Right renal pelvis (tissue), 4 donors: ENCODE measurements around the gene C8G. TPM values are rescaled to one million over a fixed set of nuclear protein-coding genes. Genes with fewer than 3 reads are reported as not detected.

ENCODE experiments used
- DNase-seq, 4 donors: peaks; one replicate each; pipeline ENCODE4 v3.0.0-alpha.2; 2013; ENCODE audit warnings: low read depth in 4 of 4, low spot score in 3 of 4, missing footprints in 1 of 4
- polyA plus RNA-seq, 4 donors: library from polyadenylated mRNA; unstranded; fragments of 120-200 nt; gene quantifications; one replicate each; pipeline ENCODE4 v1.2.1, GENCODE V29; 2013; ENCODE audit not compliant: insufficient read length in 4 of 4

The C8G gene
- 1 to 10 TPM in 2 of 4 donors, under 1 TPM in 2; 0.36 to 1.1 (median 0.90) TPM for polyA plus RNA-seq

DNA sequence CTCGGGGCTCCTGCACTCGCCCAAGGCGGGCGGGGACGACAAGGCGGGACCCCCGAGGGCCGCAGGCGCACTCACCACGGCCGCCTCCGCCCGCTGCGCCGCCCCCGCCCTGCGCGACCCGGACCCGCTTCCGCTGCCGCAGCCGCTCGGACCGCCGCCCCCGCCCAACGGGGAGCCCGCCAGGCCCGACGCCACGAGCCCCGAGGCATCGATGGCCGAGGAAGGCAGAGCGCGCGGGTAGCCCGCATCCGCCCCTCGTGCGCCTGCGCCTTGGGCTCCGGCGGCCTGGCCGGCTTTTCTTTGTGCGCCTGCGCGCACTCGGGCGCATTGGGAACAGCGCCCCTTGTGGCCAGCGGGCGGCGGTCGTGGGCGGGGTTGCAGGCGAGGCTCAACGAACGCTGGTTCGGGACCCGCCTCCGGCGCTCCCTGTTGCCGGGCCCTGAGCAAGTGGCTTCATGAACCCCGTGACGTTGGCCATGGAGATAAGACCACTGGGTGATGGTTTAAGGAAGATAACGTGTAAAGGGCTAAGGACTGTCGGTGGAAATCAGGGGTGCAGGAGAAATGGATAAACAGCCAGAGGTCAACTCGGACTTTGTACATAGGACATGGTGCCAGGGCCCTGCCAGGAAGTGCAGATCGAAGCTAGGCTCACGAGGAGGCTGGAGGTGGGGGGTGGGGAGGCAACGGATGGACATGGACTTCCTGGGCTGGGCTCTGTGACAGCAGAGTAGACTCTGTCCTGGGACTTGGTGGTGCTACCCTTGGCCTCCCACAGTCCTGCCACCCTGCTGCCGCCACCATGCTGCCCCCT is at the start of gene C8G, which contains the start of gene FBXW5:
TSS of gene C8G (plus strand) at position 725 of the 814 bp plus-strand sequence. CDS start at position 803, 78 bp downstream.
TSS of gene FBXW5 (minus strand) at position 220 of the 814 bp plus-strand sequence. CDS start 655 bp downstream, outside the sequence.
- DNase-seq, result peak; percentile 88 to 91 (median 90)

DNA sequence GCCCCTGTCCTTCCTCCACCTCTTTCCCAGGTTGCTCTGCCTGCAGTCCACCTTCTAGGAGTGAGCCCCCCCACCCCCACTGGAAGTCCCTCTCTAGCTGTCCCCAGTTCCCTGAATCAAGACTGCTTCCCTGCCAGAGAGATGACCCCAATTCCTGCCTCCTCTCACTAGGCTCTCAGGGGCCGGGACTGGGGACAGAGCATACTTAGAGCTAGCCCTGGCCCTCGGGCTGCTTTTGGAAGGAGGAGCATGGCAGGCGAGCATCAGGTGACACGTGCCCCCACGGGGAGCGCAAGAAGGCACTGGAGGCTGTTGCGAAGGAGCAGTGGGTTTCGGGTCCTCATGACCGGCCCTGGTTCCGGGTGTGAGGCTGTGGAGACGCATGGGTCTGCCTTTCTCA is 49.0 kb upstream of the C8G start:
- DNase-seq, result no peak

DNA sequence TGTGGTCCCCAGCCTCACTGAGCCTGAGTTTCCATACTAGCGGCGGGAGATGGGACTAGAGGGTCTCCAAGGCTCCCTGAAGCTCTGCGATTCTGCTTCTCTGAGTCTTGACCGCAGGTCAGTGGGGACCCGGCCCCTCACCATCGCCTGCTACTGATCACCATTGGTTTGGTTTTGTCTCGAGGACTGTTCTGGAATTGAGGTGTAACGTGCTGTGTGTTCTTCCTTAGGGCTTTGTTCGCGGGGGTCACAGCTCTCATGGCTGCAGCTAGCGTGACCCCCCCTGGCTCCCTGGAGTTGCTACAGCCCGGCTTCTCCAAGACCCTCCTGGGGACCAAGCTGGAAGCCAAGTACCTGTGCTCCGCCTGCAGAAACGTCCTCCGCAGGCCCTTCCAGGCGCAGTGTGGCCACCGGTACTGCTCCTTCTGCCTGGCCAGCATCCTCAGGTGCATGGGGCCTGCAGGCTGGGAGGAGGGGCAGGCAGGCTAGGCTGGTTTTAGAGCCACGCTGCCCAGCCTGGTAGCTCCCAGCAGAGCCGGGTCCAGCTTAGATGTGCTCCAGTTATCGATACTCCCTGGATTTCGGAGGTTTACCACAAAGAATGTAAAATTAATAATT is 46.5 kb upstream of the C8G start:
- DNase-seq, result no peak

GRCh38 chr9:136899196-136899595 is 45.8 kb upstream of the C8G start:
- DNase-seq, result no peak

DNA sequence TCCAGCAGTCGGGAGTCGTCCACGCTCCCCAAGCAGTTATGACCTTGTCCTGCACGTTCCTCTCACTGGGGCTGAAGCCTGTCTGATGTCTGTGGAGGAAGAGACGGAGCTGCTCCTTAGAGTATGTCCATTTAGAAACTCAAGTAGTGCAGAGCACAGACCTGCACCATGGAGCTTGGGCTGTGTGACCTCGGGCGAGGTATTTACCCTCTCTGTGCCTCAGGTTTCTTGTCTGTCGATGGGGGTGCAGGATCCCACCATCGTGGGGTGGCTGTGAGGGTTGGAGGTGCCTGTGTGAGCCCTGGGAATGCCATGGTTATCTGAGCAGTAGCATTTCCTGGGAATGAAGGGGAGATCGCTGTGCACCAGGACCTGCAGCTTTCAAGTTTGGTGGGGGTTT is 44.5 kb upstream of the C8G start:
- no peak for DNase-seq

- no peak for DNase-seq
Measured at GRCh38 chr9:136900988-136901515, 44.0 kb upstream of the C8G start.

- DNase-seq, result no peak
Measured at GRCh38 chr9:136901516-136902258, 43.4 kb upstream of the C8G start.

DNA sequence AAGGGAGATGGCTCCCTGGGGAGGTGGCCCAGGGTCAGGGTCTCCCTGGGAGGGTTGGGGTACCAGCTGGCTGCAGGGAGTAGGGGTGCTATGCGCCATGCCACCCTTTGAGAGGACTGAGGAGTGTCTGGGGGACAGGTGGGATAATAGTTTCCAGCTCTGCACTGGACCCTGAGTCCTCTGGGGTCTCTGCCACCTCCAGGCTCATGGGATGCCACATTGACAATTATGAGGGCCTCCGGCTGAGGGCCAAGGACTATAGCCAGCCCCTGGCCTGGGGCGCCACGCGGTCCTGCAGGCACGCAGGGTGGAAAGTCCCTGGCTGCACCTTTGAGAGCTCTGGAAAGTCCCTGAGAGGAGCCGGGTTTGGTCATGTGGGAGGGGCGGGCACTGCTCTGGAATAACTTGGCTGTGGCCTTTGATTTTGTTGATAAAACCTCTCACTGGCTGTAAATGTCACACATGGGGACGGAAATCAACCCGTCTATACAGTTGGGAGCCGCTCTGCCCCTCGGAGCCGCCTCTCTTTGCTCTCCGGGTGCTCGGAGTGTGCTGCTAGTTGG is 42.7 kb upstream of the C8G start:
- DNase-seq, result no peak

DNA sequence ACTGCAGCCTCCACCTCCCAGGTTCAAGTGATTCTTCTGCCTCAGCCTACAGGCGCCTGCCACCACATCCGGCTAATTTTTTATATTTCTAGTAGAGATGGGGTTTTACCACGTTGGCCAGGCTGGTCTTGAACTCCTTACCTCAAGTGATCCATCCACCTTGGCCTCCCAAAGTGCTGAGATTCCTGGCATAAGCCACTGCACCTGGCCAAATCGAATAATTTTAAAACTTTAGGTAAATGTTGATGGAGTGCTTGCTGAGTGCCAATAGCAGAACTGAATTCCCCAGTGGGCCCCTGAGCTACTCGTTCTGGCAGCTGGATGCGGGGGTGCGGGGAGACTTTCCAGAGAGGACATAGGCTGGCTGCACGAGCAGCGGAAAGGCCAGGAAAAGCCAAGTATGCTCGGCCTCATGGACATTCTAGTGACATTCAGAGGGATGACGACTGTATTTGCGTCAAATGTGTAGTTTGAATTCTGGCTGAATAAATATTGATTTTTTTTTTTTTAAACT is 41.9 kb upstream of the C8G start:
- no peak for DNase-seq

- DNase-seq, result no peak
Measured at GRCh38 chr9:136906266-136906665, 38.8 kb upstream of the C8G start.

- DNase-seq, result no peak
Measured at GRCh38 chr9:136907011-136907914, 37.8 kb upstream of the C8G start.

GRCh38 chr9:136910197-136910900 is 34.7 kb upstream of the C8G start:
- DNase-seq, result no peak

DNA sequence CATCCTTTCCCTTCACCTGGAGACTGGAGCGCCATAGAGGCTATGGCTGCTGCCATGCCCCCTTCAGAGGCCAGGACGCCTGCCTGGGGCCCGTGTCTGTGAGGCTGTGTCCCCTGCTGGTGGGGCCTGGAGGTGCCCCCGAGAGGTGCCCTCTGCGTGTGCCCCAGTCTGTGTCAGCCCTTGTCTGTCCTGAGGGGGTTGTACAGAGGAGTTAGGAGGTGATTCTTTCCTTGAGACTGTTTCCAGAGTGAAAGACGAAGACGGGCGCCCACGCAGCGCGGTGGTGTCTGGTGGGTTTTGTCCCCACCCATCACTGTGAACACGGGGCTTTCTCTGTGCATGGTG is 34.2 kb upstream of the C8G start:
- no peak for DNase-seq

- DNase-seq, result no peak
Measured at GRCh38 chr9:136913701-136914438, 31.2 kb upstream of the C8G start.

DNA sequence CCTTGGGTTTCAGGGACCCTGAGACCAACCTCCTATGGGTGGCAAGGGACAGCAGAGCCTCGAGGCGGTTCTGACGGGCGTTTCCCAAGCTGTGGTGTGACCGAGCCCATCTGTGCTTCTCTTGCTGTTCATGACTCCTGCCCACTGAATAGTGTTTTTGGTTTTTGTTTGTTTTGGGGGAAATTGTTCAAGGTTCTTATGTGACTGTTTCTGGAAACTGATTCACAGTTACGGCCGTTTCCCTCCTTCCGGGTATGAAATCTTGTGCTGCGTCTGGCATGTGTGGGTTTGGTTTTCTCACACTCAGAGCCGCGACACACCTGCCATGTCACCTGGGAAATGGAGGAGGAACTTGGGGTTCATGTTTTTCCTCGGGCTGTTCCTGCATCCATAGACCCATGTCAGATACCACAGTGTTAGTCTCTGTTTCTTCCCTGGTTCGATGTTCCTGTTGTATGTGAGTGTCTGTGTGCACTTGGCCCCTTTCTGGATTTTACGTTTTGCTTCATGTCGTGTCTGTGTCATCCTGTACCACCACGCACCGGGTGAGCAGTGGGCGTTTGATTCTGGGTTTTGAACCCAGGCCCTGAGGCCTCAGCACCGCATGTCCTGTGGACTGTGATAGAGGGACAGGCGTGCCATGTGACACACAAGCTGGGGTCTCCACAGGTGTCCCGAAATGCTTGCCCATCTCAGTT is 29.3 kb upstream of the C8G start:
- DNase-seq, result no peak

- no peak for DNase-seq
Measured at GRCh38 chr9:136916330-136917184, 28.5 kb upstream of the C8G start.

GRCh38 chr9:136917902-136918301 is 27.1 kb upstream of the C8G start:
- no peak for DNase-seq
